Jurkat, Clone E6-1 (cell line): ENCODE results near the gene RBL1.
"Not testable (repeated sequence)": the region's sequence is repeated elsewhere in the genome, so short reads cannot be mapped to it uniquely, and the experiment has no call there.

Experiments used
- DNase-seq: peaks from one replicate; pipeline ENCODE4 v3.0.0-alpha.2; 2011; ENCODE audit warnings: low read depth, low spot score
- H3K4me3 ChIP-seq: 2 replicates; pipeline ENCODE4 v1.5.1; 2011; ENCODE audit warnings: mild to moderate bottlenecking, low read length, control low read depth, moderate library complexity

The RBL1 gene

DNA sequence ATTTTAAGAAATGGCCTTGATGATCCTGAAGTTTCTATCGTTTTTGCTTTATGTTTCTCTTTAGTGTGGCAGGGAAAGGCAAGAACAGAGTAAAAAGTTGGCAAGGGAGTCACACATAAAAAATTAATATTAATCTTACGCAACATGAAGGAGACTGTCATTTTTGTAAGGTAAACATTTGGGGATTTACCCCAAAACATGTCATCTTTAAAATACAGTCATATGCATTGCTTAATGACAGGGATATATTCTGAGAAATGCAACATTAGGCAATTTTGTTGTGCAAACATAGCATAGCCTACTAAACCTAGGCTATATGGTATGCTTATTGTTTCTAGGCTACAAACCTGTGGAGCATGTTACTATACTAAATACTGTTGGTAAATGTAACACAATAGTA, 5.4 kb downstream of the RBL1 start:
- DNase-seq: no peak
- H3K4me3 ChIP-seq: no peak overlapping the region

DNA sequence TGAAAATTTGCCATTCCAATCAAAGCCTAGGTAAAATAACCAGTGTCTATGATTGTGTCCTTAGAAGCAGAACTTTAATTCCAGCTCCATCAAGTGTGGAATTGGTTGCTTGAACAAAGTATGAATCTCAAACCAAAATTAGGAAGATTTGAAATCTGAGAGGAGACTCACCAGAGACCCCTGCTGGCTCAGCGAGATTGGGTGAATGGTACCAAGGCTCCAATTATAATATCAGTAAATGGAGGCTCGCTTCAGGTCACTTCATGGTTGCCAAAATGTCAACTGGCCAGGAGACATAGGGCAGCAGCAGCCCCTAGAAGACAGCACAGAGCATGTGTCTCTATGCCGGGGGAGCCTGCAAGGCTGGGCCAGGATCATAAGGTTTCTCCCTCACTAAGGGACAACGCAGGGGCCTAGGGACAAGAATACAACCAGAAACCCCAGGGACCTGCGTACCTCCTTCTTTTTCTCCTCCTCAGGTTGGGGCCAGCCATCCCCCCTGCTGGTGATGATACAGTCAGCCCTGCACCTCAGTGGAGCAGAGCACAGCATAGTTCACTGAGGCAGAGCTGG, 14.0 kb downstream of the RBL1 start:
- H3K4me3 ChIP-seq: no peak overlapping the region
- DNase-seq: no peak

DNA sequence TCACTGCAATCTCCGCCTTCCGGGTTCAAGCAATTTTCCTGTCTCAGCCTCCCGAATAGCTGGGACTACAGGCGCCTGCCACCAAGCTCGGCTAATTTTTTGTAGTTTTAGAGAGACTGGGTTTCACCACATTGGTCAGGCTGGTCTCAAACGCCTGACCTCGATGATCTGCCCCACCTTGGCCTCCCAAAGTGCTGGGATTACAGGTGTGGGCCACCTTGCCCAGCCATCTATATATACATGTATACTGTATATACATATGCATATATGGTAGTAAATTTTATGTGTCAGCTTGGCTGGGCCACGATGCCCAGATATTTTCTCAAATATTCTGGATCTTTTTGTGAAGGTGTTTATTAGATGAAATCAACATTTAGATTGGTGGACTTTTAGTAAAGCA, 18.8 kb downstream of the RBL1 start:
- no peak for DNase-seq
- no peak overlapping the region for H3K4me3 ChIP-seq

DNA sequence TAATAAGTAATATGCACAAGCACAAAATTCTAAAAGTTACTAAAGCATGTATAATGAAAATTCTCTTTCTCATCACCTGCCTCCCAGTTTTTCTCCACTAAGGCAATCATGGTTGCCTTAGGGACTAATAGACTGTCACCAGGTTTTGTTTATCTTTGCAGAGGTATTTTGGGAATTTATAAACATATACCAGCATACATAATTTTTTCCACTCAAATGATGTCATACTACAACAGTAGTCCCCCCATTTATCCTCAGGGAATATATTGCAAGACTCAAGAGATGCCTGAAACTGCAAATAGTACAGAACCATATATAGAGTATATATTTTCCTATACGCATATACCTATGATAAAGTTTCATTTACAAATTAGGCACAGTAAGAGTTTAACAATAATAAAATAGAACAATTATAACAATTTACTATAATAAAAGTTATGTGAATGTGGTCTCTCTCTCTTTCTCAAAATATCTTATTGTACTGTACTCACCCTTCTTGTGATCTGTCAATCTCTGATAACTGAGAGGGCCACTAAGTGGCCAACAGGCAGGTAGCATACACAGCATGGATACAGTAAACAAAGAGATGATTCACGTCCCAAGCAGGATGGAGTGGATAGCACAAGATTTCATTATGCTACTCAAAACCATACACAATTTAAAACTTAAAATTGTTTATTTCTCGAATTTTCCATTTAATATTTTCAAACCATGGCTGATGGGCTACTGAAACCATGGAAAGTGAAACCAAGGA, 19.7 kb downstream of the RBL1 start:
- no peak overlapping the region for H3K4me3 ChIP-seq
- no peak for DNase-seq

DNA sequence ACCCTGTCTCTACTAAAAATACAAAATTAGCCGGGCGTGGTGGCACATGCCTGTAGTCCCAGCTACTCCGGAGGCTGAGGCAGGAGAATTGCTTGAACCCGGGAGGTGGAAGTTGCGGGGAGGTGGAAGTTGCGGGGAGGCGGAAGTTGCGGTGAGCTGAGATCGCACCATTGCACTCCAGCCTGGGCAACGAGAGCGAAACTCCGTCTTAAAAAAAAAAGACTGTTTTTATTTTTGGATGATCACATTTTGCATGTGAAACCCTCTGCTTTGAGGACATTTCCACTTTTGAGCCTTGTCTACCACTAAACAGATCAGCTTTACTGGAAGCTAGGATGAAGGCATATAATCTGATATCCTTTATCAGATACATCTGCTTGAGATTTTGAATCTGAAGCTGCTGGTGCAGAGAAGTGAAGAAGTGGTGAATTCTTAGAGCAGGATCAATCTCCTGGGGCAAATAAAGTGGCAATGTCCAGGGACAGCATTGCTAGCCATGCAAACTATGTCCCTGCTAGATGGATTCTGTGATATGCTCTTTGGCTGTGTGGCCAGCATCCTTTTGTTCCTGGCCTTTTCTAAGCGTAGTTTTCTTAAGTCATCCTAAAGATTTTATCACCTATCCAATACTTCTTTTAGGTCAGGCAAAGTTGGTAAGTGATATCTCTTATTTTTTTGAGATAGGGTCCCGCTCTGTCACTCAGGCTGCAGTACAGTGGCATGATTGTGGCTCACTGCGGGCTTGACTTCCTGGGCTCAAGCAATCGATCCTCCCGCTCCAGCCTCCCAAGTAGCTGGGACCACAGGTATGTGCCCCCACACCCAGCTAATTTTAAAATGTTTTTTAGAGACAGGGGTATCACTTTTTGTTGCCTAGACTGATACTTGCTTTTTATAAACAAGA, 23.3 kb downstream of the RBL1 start:
- DNase-seq: no peak
- H3K4me3 ChIP-seq: no peak overlapping the region

DNA sequence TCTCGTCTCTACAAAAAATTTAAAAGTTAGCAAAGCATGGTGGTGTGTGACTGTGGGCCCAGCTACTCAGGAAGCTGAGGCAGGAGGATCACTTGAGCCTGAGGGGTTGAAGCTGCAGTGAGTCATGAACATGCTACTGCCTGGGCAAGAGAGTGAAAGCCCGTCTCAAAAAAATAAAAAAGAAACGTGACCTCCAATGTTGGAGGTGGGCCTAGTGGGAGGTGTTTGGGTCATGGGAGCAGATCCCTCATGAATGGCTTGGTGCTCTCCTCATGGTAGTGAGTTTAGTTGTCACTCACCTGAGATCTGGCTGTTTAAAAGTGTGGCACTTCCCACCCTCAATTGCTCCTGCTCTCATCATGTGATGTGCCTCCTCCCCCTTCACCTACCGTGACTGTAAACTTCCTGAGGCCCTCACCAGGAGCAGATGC, 24.3 kb downstream of the RBL1 start:
- no peak for DNase-seq
- H3K4me3 ChIP-seq: no peak overlapping the region

DNA sequence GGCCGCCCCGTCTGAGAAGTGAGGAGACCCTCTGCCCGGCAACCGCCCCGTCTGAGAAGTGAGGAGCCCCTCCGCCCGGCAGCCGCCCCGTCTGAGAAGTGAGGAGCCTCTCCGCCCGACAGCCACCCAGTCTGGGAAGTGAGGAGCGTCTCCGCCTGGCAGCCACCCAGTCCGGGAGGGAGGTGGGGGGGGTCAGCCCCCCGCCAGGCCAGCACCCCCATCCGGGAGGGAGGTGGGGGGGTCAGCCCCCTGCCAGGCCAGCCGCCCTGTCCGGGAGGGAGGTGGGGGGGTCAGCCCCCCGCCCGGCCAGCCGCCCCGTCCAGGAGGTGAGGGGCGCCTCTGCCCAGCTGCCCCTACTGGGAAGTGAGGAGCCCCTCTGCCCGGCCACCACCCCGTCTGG, 26.2 kb downstream of the RBL1 start:
- H3K4me3 ChIP-seq, DNase-seq: not testable (repeated sequence)

DNA sequence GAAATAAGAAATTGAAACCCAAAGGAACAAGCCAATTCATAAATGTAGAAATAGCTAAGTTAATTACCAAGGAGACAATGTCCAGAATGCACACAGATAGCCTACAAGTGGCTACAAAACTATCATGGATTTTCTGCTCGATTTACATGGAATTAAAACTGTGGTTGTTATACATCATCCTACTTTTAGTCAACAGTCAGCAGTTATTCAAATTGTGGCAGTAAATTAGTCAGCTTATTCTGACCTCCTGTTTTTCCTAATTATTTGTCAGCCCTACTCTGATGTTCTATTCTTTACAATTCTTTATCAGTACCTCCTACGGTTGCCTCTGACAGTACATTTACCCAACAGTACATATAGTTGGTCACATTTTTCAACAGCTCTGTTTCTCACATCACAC, 29.6 kb downstream of the RBL1 start:
- no peak for DNase-seq

DNA sequence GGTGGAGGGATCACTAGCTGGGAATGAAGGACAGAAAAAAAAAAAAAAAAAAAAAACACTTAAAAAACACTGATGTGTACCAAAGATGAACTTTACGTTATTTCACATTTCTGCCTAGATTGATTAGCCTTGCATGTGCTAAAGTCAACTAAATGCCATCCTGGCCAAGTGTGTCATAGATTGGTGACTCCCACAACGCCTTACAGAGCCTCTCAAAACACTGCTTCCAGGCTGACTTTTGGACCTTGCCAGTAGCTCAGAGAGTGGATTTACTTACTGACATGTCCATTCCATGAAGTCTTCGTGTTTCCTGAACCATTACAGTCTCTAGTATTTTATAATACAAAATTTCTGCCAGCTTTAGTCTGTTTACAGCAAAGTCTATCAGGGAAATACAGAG, 40.5 kb downstream of the RBL1 start:
- H3K4me3 ChIP-seq: no peak overlapping the region
- DNase-seq: no peak

More for the DNA sequence above, 29.6 kb downstream of the RBL1 start:
- H3K4me3 ChIP-seq: no peak overlapping the region

DNA sequence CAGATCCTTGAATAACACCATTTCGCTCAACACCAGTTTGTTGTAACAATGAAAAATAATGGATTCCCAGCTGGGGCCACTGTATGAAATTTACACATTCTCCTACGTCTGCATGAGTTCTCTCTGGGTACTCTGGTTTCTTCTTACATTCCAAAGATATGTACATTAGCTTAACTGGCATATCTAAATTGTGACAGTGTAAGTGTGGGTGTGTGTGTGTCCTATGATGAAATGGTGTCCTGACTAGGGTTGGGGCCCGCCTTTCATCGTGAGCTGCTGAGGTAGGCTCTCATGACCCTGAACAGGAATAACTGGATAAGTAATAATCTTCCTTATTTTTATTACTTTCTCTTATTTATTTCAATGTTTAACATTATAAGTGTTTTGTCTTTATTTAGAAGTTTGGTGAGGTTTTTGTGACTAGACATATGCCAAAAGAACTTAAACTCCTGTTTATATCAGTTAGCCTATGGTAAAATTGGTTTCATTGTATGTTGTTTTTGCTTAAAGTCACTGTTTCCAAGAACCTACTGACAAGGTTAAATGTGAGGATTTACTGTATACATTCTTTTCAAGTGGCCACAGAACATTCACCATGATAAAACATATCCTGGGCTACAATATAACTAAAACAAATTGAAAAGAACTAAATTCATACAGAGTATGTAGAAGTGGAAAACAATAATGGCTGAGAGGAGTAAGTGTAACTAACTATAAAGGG, 42.4 kb downstream of the RBL1 start:
- DNase-seq: no peak
- no peak overlapping the region for H3K4me3 ChIP-seq

DNA sequence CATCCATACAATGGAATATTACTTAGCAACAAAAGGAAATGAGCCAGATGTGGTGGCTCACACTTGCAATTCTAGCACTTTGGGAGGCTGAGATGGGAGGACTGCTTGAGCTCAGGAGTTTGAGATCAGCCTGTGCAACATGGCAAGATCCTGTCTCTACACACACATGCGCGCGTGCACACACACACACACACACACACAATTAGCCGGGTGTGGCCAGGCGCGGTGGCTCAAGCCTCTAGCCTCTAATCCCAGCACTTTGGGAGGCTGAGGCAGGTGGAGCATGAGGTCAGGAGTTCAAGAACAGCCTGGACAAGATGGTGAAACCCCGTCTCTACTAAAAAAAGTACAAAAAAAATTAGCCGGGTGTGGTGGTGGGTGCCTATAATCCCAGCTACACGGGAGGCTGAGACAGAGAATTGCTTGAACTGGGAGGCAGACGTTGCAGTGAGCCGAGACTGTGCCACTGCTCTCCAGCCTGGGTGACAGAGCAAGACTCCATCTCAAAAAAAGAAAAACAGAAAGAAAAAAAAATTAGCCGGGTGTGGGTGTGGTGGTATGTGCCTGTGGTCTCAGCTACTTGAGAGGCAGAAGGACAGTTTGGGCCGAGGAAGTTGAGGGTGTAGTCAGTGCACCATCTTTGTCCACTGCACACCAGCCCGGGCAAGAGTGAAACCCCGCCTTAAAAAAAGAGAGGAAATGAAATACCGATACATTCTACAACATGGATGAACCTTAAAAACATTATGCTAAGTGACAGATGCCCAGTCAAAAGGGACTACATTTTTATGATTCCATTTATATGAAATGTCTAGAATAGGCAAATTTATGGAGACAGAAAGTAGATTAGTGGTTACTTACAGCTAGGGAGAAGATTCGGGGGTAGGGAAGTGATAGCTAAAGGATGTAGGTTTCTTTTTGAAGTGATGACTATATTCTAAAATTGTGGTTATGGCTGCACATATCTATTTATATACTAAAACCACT, 52.5 kb downstream of the RBL1 start:
- DNase-seq: peak; percentile 57
- no peak overlapping the region for H3K4me3 ChIP-seq

DNA sequence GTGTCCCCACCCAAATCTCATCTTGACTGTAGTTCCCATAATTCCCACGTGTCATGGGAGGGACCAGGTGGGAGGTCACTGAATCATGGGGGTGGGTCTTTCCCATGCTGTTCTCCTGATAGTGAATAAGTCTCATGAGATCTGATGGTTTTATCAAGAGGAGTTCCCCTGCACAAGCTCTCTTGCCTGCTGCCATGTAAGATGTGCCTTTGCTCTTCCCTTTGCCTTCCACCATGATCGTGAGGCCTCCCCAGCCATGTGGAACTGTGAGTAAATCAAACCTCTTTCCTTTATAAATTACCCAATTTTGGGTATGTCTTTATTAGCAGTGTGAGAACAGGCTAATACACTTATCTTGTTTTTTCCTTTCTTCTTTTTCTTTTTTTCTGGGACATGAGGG, 56.4 kb downstream of the RBL1 start:
- not testable (repeated sequence) for H3K4me3 ChIP-seq, DNase-seq

DNA sequence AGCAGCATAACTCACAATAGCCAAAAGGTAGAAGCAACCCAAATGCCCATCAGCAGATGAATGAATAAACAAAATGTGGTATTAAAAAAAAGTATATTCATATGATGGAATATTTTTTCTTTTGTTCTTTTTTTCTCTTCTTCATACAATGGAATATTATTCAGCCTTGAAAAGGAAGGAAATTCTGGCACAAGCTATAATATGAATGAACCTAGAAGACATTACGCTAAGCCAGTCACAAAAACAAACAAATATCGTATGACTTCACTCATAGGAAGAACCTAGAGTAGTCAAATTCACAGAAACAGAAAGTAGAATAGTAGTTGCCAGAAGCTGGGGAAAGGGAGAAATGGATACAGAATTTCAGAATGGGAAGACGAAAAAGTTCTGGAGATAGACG, 63.7 kb downstream of the RBL1 start:
- no peak for DNase-seq
- no peak overlapping the region for H3K4me3 ChIP-seq

DNA sequence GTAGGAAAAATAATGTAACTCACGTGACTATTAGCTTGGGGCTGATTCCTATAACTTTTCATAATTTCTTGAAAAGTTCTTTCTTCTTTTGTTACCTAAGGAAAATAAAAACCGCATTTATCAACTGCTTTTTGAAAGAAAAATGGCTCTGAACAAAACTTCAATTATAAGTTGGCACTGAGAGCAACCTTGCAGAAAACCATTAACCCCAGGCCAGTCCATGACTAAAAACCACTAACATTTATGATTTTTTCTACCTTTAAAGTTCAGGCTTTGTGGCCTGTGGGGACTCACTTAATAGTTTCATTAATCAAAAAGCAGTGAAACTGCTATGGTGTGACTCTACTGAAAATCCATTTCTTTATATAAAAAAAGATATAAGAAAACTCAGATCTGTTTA, 75.2 kb downstream of the RBL1 start:
- no peak overlapping the region for H3K4me3 ChIP-seq
- no peak for DNase-seq

DNA sequence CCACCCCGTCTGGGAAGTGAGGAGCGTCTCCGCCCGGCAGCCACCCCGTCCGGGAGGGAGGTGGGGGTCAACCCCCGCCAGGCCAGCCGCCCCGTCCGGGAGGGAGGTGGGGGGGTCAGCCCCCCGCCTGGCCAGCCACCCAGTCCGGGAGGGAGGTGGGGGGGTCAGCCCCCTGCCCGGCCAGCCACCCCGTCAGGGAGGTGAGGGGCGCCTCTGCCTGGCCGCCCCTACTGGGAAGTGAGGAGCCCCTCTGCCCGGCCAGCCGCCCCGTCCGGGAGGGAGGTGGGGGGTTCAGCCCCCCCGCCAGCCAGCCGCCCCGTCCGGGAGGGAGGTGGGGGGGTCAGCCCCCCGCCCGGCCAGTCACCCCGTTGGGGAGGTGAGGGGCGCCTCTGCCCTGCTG, 83.2 kb downstream of the RBL1 start:
- DNase-seq, H3K4me3 ChIP-seq: not testable (repeated sequence)

DNA sequence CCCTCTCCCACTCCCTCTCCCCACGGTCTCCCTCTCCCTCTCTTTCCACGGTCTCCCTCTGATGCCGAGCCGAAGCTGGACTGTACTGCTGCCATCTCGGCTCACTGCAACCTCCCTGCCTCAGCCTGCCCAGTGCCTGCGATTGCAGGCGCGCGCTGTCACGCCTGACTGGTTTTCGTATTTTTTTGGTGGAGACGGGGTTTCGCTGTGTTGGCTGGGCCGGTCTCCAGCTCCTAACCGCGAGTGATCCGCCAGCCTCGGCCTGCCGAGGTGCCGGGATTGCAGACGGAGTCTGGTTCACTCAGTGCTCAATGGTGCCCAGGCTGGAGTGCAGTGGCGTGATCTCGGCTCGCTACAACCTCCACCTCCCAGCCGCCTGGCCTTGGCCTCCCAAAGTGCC, 83.9 kb downstream of the RBL1 start:
- not testable (repeated sequence) for DNase-seq, H3K4me3 ChIP-seq

DNA sequence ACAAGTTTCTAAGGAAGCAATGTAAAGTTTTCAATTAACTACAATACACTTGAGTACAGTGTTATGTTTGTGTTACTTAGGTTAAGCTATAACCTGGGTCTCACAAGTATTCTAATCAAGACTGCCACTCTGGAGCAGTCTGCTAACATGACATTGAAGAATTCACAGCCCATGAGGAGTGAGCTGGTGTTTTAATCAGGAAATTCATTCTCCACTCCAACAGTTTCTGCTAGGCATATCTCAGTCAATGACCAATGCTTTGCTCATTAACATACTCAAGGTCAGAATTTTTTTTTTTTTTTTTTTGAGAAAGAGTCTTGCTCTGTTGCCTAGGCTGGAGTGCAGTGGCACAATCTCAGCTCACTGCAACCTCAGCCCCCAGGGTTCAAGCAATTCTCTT, 84.7 kb downstream of the RBL1 start:
- no peak for DNase-seq
- no peak overlapping the region for H3K4me3 ChIP-seq

DNA sequence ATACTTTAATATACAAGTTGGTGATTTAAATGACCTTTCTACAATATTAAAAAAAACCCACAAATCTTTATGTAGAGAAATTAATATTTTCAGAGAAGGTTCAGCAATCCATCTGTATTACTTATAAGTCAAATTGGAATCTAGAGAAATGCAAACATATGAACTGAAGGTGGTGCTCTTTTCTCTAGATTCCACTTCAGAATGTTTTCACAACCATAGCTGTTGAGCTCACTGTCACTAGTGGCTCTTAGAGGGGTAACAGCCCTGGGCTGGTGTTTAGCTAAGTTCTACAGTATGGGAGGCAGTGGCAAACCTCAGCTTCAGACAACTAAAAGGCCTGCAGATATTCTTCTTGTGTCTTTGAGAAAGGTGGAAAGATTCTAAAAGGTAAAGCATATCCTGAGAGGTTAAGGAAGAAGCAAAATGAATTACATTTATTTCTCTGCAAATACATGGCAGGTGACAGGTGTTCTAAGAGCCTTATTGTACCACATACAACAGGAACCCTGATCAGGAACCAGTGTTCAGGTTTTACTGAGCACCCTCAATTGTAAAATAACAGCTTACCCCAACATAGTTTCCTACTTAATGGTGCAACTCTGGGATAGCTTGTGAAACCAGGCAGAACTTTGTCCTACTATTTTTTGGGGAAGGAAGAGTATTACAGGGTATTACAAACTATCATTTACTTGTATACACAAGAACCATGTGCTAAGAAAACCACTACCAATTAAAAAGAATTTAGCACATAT, 87.7 kb downstream of the RBL1 start:
- DNase-seq: peak; percentile 35

More for the DNA sequence above, 87.7 kb downstream of the RBL1 start:
- no peak overlapping the region for H3K4me3 ChIP-seq
